HFFc6 (cell line): ENCODE results near the gene AQP12A. TPM values are rescaled to one million over a fixed set of nuclear protein-coding genes. Genes with fewer than 3 reads are reported as not detected.
"Not testable (repeated sequence)": the region's sequence is repeated elsewhere in the genome, so short reads cannot be mapped to it uniquely, and the experiment has no call there.

Experiments used
- DNase-seq: peaks from one replicate; pipeline ENCODE4 v3.0.0-alpha.2; 2018
- H3K27ac Mint-ChIP-seq: 2 replicates; pipeline ENCODE4 v1.8.0; 2020; ENCODE audit warnings: mild to moderate bottlenecking, mixed read lengths
- H3K27me3 Mint-ChIP-seq: 2 replicates; pipeline ENCODE4 v1.8.0; 2021; ENCODE audit warnings: mild to moderate bottlenecking, moderate library complexity, mixed read lengths; ENCODE audit not compliant: insufficient read depth
- H3K36me3 Mint-ChIP-seq: 2 replicates; pipeline ENCODE4 v1.8.0; 2021; ENCODE audit warnings: low read depth, mixed read lengths
- H3K4me1 Mint-ChIP-seq: 2 replicates; pipeline ENCODE4 v1.8.0; 2020; ENCODE audit warnings: low read depth, mixed read lengths
- H3K4me3 Mint-ChIP-seq: 2 replicates; pipeline ENCODE4 v1.8.0; 2020; ENCODE audit warnings: mild to moderate bottlenecking, moderate library complexity, mixed read lengths
- H3K9me3 Mint-ChIP-seq: 2 replicates; pipeline ENCODE4 v1.8.0; 2020; ENCODE audit warnings: mild to moderate bottlenecking, mixed read lengths
- total RNA-seq, 6 experiments: library from RNA; stranded (reverse); fragmentation: NEBNext Ultra II Directional; extraction: Animal tissue kit (Norgen Biotek cat#: 25700); gene quantifications; 2 replicates in 1 of 6; 3 replicates in 5 of 6; pipeline ENCODE4 v1.2.3, GENCODE V29; 2021
- TF ChIP-seq, protein P1 (sequence below): fragments of 200-600 bp; sonication (generic); IDR thresholded peaks from 2 replicates; pipeline ENCODE4 v1.5.0; 2021; ENCODE audit warnings: antibody characterized with exemption, mild to moderate bottlenecking

The AQP12A gene
- total RNA-seq, 6 experiments from 2014 or later = not detected

DNA sequence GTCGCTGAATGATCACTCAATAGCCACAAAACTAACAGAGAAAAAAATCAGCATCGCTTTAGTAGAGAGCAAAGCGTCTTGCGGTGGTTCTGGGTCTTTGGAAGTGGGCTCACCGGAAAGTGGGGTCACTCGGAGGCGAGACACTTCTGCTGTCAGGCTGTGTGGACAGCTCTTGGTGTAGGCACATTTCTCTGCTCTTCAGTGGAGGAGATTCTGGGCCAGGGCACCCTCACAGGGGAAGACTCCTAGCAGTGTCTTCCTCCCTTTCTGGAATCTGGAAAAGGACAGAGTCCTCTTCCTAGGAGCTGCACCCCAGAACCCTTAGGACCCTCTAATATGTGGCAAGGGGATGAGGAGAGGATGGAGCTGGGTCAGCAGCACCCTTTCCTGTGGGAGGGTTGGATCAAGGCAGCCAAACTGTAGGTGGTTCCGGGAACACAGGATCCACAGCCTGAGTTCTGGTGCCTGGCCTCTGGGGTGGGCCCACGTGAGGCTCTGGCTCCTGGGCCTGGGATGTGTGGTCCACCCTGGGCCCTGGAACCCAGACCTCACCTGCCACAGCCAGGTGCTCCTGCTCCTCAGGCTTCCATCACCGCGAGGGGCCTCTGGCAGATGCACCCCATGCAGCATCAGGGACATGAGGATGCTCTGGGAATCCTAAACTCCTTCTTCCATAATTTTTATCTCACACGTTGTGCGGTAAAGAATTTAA is 41.3 kb upstream of the AQP12A start:
- H3K27ac Mint-ChIP-seq = no peak overlapping the region
- no peak for DNase-seq
- no peaks in the 10 kb centered on the region for H3K36me3 Mint-ChIP-seq
- TF ChIP-seq, protein P1, sequence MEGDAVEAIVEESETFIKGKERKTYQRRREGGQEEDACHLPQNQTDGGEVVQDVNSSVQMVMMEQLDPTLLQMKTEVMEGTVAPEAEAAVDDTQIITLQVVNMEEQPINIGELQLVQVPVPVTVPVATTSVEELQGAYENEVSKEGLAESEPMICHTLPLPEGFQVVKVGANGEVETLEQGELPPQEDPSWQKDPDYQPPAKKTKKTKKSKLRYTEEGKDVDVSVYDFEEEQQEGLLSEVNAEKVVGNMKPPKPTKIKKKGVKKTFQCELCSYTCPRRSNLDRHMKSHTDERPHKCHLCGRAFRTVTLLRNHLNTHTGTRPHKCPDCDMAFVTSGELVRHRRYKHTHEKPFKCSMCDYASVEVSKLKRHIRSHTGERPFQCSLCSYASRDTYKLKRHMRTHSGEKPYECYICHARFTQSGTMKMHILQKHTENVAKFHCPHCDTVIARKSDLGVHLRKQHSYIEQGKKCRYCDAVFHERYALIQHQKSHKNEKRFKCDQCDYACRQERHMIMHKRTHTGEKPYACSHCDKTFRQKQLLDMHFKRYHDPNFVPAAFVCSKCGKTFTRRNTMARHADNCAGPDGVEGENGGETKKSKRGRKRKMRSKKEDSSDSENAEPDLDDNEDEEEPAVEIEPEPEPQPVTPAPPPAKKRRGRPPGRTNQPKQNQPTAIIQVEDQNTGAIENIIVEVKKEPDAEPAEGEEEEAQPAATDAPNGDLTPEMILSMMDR = no peak
- H3K27me3 Mint-ChIP-seq = peaks cover 62% of the 10 kb centered on the region
- H3K9me3 Mint-ChIP-seq = no peaks in the 10 kb centered on the region
- no peaks in the 10 kb centered on the region for H3K4me1 Mint-ChIP-seq
- no peak overlapping the region for H3K4me3 Mint-ChIP-seq

DNA sequence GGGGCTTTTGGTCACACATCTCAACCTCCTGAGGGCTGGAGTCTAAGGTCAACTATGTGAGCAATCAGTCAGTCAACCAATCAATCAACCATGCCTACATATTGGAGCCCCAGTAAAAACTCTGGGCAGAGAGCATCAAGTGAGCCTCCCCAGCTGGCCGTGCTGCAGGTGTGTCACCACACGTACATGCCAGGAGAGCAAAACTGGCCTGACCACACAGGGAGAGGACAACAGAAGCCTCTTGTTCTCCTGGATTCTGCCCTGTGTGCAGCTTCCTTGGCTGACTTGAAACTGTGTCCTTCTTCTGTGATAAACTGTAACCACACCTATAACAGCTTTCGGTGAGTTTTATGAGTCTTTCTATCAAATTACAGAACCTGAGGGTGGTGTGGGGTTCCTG is 40.5 kb upstream of the AQP12A start:
- no peaks in the 10 kb centered on the region for H3K36me3 Mint-ChIP-seq
- H3K4me1 Mint-ChIP-seq = no peaks in the 10 kb centered on the region
- no peak overlapping the region for H3K4me3 Mint-ChIP-seq
- peaks cover 59% of the 10 kb centered on the region for H3K27me3 Mint-ChIP-seq
- no peaks in the 10 kb centered on the region for H3K9me3 Mint-ChIP-seq
- H3K27ac Mint-ChIP-seq = no peak overlapping the region
- DNase-seq = no peak
- TF ChIP-seq, protein P1 = no peak

DNA sequence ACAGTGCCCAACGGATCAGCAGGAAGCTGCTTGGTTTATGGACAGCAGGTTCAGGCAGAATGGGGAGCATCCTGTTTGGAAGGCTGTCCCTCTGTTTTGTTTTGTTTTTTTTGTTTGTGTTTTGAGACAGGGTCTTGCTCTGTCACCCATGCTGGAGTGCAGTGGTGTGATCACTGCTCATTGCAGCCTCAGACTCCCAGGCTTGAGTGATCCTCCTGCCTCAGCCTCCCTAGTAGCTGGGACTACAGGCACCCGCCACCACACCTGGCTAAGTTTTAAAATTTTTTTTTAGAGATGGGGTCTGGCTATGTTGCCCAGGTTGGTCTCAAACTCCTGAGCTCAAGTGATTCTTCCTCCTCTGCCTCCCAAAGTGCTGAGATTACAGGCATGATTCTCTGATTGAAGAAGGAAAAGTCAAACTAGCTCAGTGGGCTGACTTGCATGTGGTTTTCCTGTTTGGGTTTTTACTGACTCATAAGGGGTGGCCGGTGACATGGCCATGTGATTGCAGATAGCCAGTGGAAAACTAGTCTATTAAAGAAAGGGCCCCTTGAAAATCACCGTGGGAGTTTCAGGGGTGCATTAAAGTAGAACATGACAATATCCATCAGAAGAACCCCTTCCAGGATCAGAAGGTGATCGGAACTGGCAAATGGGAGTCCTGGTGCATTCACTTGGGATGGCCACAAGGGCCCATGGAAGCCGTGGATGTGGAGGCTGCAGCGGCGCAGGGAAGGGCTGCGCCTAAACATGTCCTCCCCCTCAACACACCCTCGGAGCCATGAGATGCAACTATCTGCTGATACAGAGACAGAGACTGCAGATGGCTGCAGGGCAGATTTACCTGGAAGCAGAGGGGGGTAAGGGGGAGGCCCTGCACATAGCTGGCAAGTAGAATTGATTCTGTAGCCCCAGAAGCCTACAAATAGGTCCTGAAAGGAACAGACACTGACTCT is 35.5 kb upstream of the AQP12A start:
- Mint-ChIP-seq H3K9me3 (no peaks in the 10 kb centered on the region), H3K4me1 (no peaks in the 10 kb centered on the region), H3K27ac (no peak overlapping the region), H3K4me3 (no peak overlapping the region), H3K27me3 (peaks cover 44% of the 10 kb centered on the region), H3K36me3 (no peaks in the 10 kb centered on the region)
- TF ChIP-seq, protein P1 = no peak
- DNase-seq = no peak

DNA sequence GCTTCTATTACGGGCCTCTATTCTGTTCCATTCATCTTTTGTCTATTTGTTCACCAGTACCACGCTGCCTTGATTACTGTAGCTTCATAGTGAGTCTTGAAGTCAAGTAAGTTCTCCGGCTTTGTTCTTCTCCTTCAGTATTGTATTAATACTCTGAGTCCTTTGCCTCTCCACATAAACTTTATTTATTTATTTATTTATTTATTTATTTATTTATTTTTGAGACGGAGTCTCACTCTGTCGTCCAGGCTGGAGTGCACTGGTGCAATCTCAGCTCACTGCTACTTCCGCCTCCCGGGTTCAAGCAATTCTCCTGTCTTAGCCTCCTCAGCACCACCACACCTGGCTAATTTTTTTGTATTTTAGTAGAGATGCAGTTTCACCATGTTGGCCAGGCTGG is 31.8 kb upstream of the AQP12A start:
- not testable (repeated sequence) for H3K4me3 Mint-ChIP-seq, H3K9me3 Mint-ChIP-seq, H3K4me1 Mint-ChIP-seq, H3K27ac Mint-ChIP-seq, H3K36me3 Mint-ChIP-seq, DNase-seq
- peaks cover 30% of the 10 kb centered on the region for H3K27me3 Mint-ChIP-seq

DNA sequence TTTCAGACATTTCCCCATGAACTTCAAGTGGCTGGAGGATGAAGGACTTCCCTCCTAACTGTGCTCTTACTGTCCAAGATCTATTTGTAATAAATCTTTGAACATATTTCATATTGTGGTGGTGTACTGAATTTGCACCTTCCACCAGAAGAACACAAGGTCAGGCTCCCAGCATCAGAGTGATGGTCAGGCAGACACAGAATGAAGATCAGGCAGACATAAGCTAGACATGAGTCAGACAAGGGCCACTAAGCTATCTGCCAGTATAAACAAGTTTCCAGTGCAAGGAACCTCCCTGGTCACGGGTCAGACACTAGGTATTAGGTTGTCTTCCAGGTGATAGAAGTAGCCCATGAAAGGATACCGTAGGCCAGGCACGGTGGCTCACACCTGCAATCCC is 29.0 kb upstream of the AQP12A start:
- TF ChIP-seq, protein P1 = no peak
- Mint-ChIP-seq H3K36me3 (no peaks in the 10 kb centered on the region), H3K4me1 (no peaks in the 10 kb centered on the region), H3K27me3 (peaks cover 27% of the 10 kb centered on the region), H3K4me3 (no peak overlapping the region), H3K9me3 (peaks cover 4% of the 10 kb centered on the region; the same call in 1 of the 2 replicates), H3K27ac (no peak overlapping the region)
- no peak for DNase-seq
